HepG2 (cell line): ENCODE results near the gene KLHL30.

Experiments used
- GTF2F1 ChIP-seq: fragments of 150-350 bp; IDR thresholded peaks from 2 replicates; pipeline ENCODE4 v1.6.1; 2014; ENCODE audit warnings: low read length
- HOXA7 ChIP-seq: sonication (generic); formaldehyde crosslinking; IDR thresholded peaks from 2 replicates; pipeline ENCODE4 v1.8.1; 2022; ENCODE audit warnings: mild to moderate bottlenecking, missing genetic modification reagents, moderate library complexity
- SMC3 ChIP-seq: IDR thresholded peaks from 2 replicates; pipeline ENCODE4 v1.6.1; 2011; ENCODE audit warnings: low read length, improper control_type of control experiment
- TF ChIP-seq, protein P1 (sequence below): sonication (generic); formaldehyde crosslinking; IDR thresholded peaks from 2 replicates; pipeline ENCODE4 v1.5.1; 2020; ENCODE audit warnings: mild to moderate bottlenecking, missing genetic modification reagents, borderline replicate concordance

DNA sequence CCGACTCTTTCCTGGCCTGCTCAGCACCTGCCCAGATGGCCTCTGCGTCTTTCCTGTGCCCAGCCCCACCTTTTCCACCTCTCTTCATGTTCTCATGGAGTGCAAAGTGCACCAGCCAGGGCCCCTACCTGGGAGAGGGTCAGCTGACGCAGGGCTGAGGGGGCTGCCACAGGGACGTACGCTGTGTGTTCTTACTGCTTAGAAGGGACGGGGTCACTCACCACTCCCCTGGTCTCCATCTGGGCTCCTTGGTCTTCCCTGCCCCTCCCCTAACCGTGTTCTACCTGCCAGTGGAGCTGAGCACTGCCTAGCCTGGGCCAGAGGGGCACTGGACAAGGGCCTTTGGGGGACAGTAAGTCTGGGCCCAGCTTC lies 28.9 kb downstream of the KLHL30 start:
- TF ChIP-seq GTF2F1: no peak
- TF ChIP-seq, protein P1, sequence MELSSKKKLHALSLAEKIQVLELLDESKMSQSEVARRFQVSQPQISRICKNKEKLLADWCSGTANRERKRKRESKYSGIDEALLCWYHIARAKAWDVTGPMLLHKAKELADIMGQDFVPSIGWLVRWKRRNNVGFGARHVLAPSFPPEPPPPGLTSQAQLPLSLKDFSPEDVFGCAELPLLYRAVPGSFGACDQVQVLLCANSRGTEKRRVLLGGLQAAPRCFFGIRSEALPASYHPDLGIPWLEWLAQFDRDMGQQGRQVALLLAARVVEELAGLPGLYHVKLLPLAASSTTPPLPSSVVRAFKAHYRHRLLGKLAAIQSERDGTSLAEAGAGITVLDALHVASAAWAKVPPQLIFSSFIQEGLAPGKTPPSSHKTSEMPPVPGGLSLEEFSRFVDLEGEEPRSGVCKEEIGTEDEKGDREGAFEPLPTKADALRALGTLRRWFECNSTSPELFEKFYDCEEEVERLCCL (CRISPR knock-in tag): no peak
- no peak for TF ChIP-seq SMC3
- TF ChIP-seq HOXA7 (CRISPR knock-in tag): no peak
